HEK293 (cell line): ENCODE data around the gene CCT8.

Source experiments
- CTCF ChIA-PET: fragments of 350-600 bp; formaldehyde crosslinking; extraction: SDS; loops from one replicate; lab custom pipeline; 2021; ENCODE audit warnings: antibody characterized with exemption; lab: Yijun Ruan, JAX
- POLR2A ChIA-PET: fragments of 300-600 bp; formaldehyde crosslinking; extraction: SDS; loops from one replicate; lab custom pipeline; 2020; ENCODE audit warnings: antibody characterized with exemption, inconsistent platforms; lab: Yijun Ruan, JAX
- H3K27ac ChIP-seq: fragments of 200-500 bp; sonication (Bioruptor generic); 2 replicates; pipeline ENCODE4 v1.5.1; 2014; ENCODE audit warnings: low read depth, low read length, control low read depth, inconsistent platforms; ENCODE audit errors: extremely low read depth
- H3K36me3 ChIP-seq, 2 experiments: fragments of 200-500 bp in 1 of 2; sonication (Bioruptor generic) in 1 of 2; 1 replicate in 1 of 2; 2 replicates in 1 of 2; pipeline ENCODE4 v1.5.1; 2014 to 2017; ENCODE audit warnings: inconsistent platforms in 2 of 2, low read length in 2 of 2; ENCODE audit not compliant: control insufficient read depth in 2 of 2, insufficient read depth in 1 of 2
- H3K4me1 ChIP-seq: fragments of 200-500 bp; sonication (Bioruptor generic); 2 replicates; pipeline ENCODE4 v1.5.1; 2014; ENCODE audit warnings: mild to moderate bottlenecking, low read length, inconsistent platforms; ENCODE audit not compliant: control insufficient read depth, insufficient read depth
- H3K4me3 ChIP-seq: 2 replicates; pipeline ENCODE4 v1.5.1; 2011; ENCODE audit warnings: low read depth, mild to moderate bottlenecking, control low read depth, low read length, moderate library complexity
- H3K9me3 ChIP-seq: fragments of 200-500 bp; sonication (Bioruptor generic); 2 replicates; pipeline ENCODE4 v1.5.1; 2014; ENCODE audit warnings: low read depth, low read length, inconsistent platforms; ENCODE audit not compliant: control insufficient read depth, insufficient read depth
- FEZF1 ChIP-seq: fragments of 450-650 bp; formaldehyde crosslinking; IDR thresholded peaks from 2 replicates; pipeline ENCODE4 v1.5.1; 2016; ENCODE audit warnings: missing biosample characterization, missing genetic modification characterization
- GLI2 ChIP-seq: fragments of 450-650 bp; formaldehyde crosslinking; IDR thresholded peaks from 2 replicates; pipeline ENCODE4; 2017; ENCODE audit warnings: missing biosample characterization, missing genetic modification characterization, low read depth, borderline replicate concordance
- GLI4 ChIP-seq: fragments of 450-650 bp; formaldehyde crosslinking; IDR thresholded peaks from 2 replicates; pipeline ENCODE4 v1.5.1; 2016; ENCODE audit warnings: missing biosample characterization, missing genetic modification characterization
- IKZF3 ChIP-seq: fragments of 450-650 bp; IDR thresholded peaks from 2 replicates; pipeline ENCODE4 v1.5.0; 2018; ENCODE audit warnings: missing biosample characterization, mild to moderate bottlenecking, missing genetic modification characterization, moderate library complexity
- MZF1 ChIP-seq: fragments of 450-650 bp; formaldehyde crosslinking; IDR thresholded peaks from 2 replicates; pipeline ENCODE4 v1.5.1; 2017; ENCODE audit warnings: missing biosample characterization, missing genetic modification characterization, borderline replicate concordance
- ZBTB17 ChIP-seq: fragments of 450-650 bp; formaldehyde crosslinking; IDR thresholded peaks from 2 replicates; pipeline ENCODE4 v1.5.1; 2016; ENCODE audit warnings: missing biosample characterization, missing genetic modification characterization
- ZBTB20 ChIP-seq: fragments of 450-650 bp; formaldehyde crosslinking; IDR thresholded peaks from 2 replicates; pipeline ENCODE4 v1.5.1; 2016; ENCODE audit warnings: missing biosample characterization, missing genetic modification characterization
- ZBTB7A ChIP-seq: fragments of 450-650 bp; formaldehyde crosslinking; IDR thresholded peaks from 2 replicates; pipeline ENCODE4 v1.5.1; 2016; ENCODE audit warnings: low read depth, missing biosample characterization, missing genetic modification characterization
- ZNF138 ChIP-seq: fragments of 450-650 bp; formaldehyde crosslinking; IDR thresholded peaks from 2 replicates; pipeline ENCODE4 v1.5.1; 2016; ENCODE audit warnings: missing biosample characterization, missing genetic modification characterization, borderline replicate concordance
- ZNF175 ChIP-seq: fragments of 450-650 bp; formaldehyde crosslinking; IDR thresholded peaks from 2 replicates; pipeline ENCODE4 v1.5.1; 2016; ENCODE audit warnings: missing biosample characterization, missing genetic modification characterization
- ZNF223 ChIP-seq: fragments of 450-650 bp; formaldehyde crosslinking; IDR thresholded peaks from 2 replicates; pipeline ENCODE4 v1.5.1; 2016; ENCODE audit warnings: missing biosample characterization, missing genetic modification characterization
- ZNF324 ChIP-seq: fragments of 450-650 bp; formaldehyde crosslinking; IDR thresholded peaks from 2 replicates; pipeline ENCODE4 v1.5.1; 2016; ENCODE audit warnings: missing biosample characterization, missing genetic modification characterization
- ZNF341 ChIP-seq: fragments of 450-650 bp; formaldehyde crosslinking; IDR thresholded peaks from 2 replicates; pipeline ENCODE4; 2016; ENCODE audit warnings: low read depth, missing biosample characterization, missing genetic modification characterization
- ZNF350 ChIP-seq: fragments of 450-650 bp; formaldehyde crosslinking; IDR thresholded peaks from 2 replicates; pipeline ENCODE4 v1.5.0; 2017; ENCODE audit warnings: missing biosample characterization, mild to moderate bottlenecking, missing genetic modification characterization
- ZNF423 ChIP-seq: fragments of 450-650 bp; formaldehyde crosslinking; IDR thresholded peaks from 2 replicates; pipeline ENCODE4 v1.5.1; 2016; ENCODE audit warnings: missing biosample characterization, missing genetic modification characterization
- ZNF473 ChIP-seq: fragments of 450-650 bp; formaldehyde crosslinking; IDR thresholded peaks from 2 replicates; pipeline ENCODE4 v1.5.1; 2017; ENCODE audit warnings: missing biosample characterization, missing genetic modification characterization
- ZNF510 ChIP-seq: fragments of 450-650 bp; formaldehyde crosslinking; IDR thresholded peaks from 2 replicates; pipeline ENCODE4 v1.5.1; 2018; ENCODE audit warnings: mild to moderate bottlenecking, missing genetic modification characterization, missing biosample characterization; ENCODE audit not compliant: insufficient replicate concordance
- ZNF549 ChIP-seq: fragments of 450-650 bp; IDR thresholded peaks from 2 replicates; pipeline ENCODE4 v1.5.1; 2018; ENCODE audit warnings: missing biosample characterization, missing genetic modification characterization, mild to moderate bottlenecking, inconsistent platforms, moderate library complexity
- ZNF555 ChIP-seq: fragments of 450-650 bp; formaldehyde crosslinking; conservative IDR thresholded peaks from 2 replicates; pipeline ENCODE4 v1.5.1; 2017; ENCODE audit warnings: missing biosample characterization, mild to moderate bottlenecking, missing genetic modification characterization, inconsistent platforms
- ZNF596 ChIP-seq: fragments of 450-650 bp; IDR thresholded peaks from 2 replicates; pipeline ENCODE4 v1.5.0; 2018; ENCODE audit warnings: missing biosample characterization, mild to moderate bottlenecking, missing genetic modification characterization, moderate library complexity
- ZNF654 ChIP-seq: fragments of 450-650 bp; formaldehyde crosslinking; IDR thresholded peaks from 2 replicates; pipeline ENCODE4 v1.5.1; 2016; ENCODE audit warnings: low read depth, missing biosample characterization, missing genetic modification characterization
- ZNF664 ChIP-seq: fragments of 450-650 bp; formaldehyde crosslinking; IDR thresholded peaks from 2 replicates; pipeline ENCODE4 v1.5.1; 2016; ENCODE audit warnings: missing biosample characterization, missing genetic modification characterization
- ZNF677 ChIP-seq: fragments of 450-650 bp; IDR thresholded peaks from 2 replicates; pipeline ENCODE4 v1.5.0; 2018; ENCODE audit warnings: missing biosample characterization, mild to moderate bottlenecking, missing genetic modification characterization, moderate library complexity
- TF ChIP-seq, protein P1 (sequence below): fragments of 450-650 bp; formaldehyde crosslinking; IDR thresholded peaks from 2 replicates; pipeline ENCODE4 v1.5.1; 2017; ENCODE audit warnings: missing biosample characterization, mild to moderate bottlenecking, missing genetic modification characterization, moderate library complexity
- TF ChIP-seq, protein P2 (sequence below): fragments of 450-650 bp; formaldehyde crosslinking; IDR thresholded peaks from 2 replicates; pipeline ENCODE4 v1.5.1; 2016; ENCODE audit warnings: missing biosample characterization, missing genetic modification characterization

CCT8 gene

DNA sequence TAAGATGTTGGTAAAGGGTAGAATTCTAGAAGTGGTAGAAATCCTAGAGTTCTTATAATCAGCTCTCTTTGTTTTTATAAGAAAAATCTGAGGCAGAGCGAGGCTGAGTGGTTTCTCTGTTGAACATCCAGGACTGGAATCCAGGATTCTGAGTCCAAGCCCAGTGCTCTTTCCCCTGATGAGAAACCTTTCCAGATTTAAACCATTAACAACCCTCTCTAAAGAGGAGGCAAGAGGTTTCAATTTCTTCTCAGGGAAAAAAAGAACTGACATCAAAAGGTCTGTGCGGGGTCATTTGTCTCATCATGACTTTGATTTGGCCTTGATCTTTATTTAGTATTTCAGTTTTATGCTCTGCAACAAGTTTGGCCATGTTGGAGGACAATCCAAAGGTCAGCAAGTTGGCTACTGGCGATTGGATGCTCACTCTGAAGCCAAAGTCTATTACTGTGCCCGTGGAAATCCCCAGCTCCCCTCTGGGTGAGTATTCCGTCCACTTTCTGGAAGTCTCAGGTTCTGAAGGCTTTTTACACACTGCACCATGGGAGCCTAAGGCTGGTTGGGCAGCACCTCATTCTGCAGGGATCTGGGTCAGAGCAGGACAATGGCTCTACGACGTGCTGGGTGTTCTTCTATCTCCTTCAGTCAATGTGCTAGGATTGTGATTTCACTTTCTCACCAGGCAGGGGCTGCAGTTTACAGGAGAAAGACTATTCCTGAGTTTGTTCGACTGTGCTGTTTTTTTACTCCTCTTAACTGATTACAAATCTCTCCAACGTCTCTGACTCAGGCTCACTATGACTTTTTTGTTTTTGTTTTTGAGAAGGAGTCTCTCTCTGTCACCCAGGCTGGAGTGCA, 18.9 kb upstream of the CCT8 start:
- Histone ChIP-seq H3K4me3 (no peak overlapping the region), H3K27ac (no peak overlapping the region), H3K9me3 (no peaks in the 10 kb centered on the region), H3K36me3 (no peaks in the 10 kb centered on the region), H3K4me1 (no peaks in the 10 kb centered on the region)
- ChIA-PET POLR2A (no interaction called here), CTCF (interaction anchor here (0.6 to 6.2 kb wide), 11 partner anchors 63 to 288 kb away, joined by 3 to 44 read pairs (median 4); no protein-coding TSS in a partner anchor)
- peak; percentile 99 for TF ChIP-seq MZF1 (tag by site-specific recombination)
- peak; percentile 13; the same call in 1 of the 2 replicates for TF ChIP-seq ZNF654 (tag by site-specific recombination)
- TF ChIP-seq ZNF664 (tag by site-specific recombination), result no peak
- TF ChIP-seq, protein P1, sequence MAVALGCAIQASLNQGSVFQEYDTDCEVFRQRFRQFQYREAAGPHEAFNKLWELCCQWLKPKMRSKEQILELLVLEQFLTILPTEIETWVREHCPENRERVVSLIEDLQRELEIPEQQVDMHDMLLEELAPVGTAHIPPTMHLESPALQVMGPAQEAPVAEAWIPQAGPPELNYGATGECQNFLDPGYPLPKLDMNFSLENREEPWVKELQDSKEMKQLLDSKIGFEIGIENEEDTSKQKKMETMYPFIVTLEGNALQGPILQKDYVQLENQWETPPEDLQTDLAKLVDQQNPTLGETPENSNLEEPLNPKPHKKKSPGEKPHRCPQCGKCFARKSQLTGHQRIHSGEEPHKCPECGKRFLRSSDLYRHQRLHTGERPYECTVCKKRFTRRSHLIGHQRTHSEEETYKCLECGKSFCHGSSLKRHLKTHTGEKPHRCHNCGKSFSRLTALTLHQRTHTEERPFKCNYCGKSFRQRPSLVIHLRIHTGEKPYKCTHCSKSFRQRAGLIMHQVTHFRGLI (tag by site-specific recombination), result 0 out of 2 replicates have a peak, but pooled peaks have one; percentile 20
- TF ChIP-seq ZNF596, result no peak

DNA sequence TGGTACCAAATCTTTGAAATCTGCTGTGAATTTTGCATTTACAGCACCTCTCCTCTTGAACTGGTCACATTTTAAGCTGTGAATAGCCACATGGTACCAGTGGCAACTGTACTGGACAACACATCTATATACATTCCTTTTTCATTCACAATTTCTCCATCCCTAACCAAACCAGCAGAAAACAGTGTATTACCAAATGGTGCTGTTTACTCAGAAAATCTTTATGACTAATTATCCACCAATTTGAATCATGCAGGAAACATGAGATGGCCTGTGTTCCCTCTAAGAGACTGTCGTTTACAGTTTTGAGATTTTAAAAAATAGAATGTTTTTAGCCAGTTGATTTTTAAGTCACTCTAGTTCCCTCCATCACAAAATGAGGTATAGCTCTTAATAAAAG, 17.6 kb upstream of the CCT8 start:
- TF ChIP-seq IKZF3 (tag by site-specific recombination) (no peak), GLI4 (tag by site-specific recombination) (no peak), ZNF549 (tag by site-specific recombination) (no peak), FEZF1 (tag by site-specific recombination) (no peak), ZBTB7A (tag by site-specific recombination) (no peak)
- CTCF ChIA-PET, result interaction anchor here (0.8 to 6.2 kb wide), 11 partner anchors 12 to 339 kb away, joined by 3 to 44 read pairs (median 6); no protein-coding TSS in a partner anchor
- POLR2A ChIA-PET, result interaction anchor here (1.4 kb wide), 1 partner anchor 17 kb away, joined by 3 read pairs; the partner anchor contains the start of gene CCT8
- no peaks in the 10 kb centered on the region for H3K9me3 ChIP-seq
- no peaks in the 10 kb centered on the region for H3K36me3 ChIP-seq
- no peaks in the 10 kb centered on the region for H3K4me1 ChIP-seq
- no peak overlapping the region for H3K4me3 ChIP-seq
- no peak overlapping the region for H3K27ac ChIP-seq

DNA sequence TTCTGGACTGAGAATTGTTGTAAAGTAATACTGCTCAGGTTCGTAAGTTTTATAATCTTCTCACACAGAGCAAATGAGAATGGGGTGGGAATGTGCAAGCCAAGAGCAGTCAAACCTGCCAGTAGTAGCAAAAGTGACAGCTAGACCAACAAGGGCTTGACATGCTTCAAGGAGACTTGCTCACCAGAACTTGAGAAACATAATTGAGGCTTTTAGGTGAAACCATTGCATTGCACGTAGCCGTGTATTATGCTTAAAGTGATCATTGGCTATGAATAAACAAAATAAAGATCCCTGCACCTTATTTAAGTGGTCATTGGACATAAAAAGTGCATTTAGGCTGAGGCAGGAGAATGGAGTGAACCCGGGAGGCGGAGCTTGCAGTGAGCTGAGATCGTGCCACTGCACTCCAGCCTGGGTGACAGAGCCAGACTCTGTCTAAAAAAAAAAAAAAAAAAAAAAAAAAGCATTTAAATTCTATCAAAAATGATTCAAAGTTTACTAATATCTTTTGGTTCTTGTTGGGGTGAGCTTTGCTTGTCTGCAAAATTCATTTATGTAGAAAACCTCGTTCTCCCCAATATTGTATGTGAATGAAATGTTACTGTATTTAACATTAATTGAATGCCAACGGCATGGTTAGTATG, 11.8 kb upstream of the CCT8 start:
- no peak overlapping the region for H3K27ac ChIP-seq
- no peak overlapping the region for H3K4me3 ChIP-seq
- H3K4me1 ChIP-seq, result 0 out of 2 replicates have a peak, but pooled peaks cover 8% of the 10 kb centered on the region
- H3K9me3 ChIP-seq, result no peaks in the 10 kb centered on the region
- ChIA-PET CTCF (interaction anchor here (0.7 to 4.4 kb wide), 4 partner anchors 29 to 415 kb away, joined by 3 to 39 read pairs (median 4); no protein-coding TSS in a partner anchor), POLR2A (interaction anchor here (1.0 kb wide), 1 partner anchor 29 kb away, joined by 5 read pairs; no protein-coding TSS in a partner anchor)
- H3K36me3 ChIP-seq, result no peaks in the 10 kb centered on the region
- TF ChIP-seq ZNF473, result no peak
- TF ChIP-seq ZBTB17 (tag by site-specific recombination), result peak; percentile 71
- TF ChIP-seq GLI2 (tag by site-specific recombination), result no peak
- TF ChIP-seq ZBTB20 (tag by site-specific recombination), result peak; percentile 29; the same call in 1 of the 2 replicates
- no peak for TF ChIP-seq ZNF324 (tag by site-specific recombination)
- no peak for TF ChIP-seq ZNF555 (tag by site-specific recombination)
- TF ChIP-seq ZNF341 (tag by site-specific recombination), result no peak
- no peak for TF ChIP-seq ZNF677 (tag by site-specific recombination)
- no peak for TF ChIP-seq ZNF175 (tag by site-specific recombination)
- no peak for TF ChIP-seq ZNF350 (tag by site-specific recombination)
- TF ChIP-seq ZNF223 (tag by site-specific recombination), result no peak
- TF ChIP-seq, protein P1 (tag by site-specific recombination), result no peak
- TF ChIP-seq, protein P2, sequence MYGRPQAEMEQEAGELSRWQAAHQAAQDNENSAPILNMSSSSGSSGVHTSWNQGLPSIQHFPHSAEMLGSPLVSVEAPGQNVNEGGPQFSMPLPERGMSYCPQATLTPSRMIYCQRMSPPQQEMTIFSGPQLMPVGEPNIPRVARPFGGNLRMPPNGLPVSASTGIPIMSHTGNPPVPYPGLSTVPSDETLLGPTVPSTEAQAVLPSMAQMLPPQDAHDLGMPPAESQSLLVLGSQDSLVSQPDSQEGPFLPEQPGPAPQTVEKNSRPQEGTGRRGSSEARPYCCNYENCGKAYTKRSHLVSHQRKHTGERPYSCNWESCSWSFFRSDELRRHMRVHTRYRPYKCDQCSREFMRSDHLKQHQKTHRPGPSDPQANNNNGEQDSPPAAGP (tag by site-specific recombination), result no peak
- no peak for TF ChIP-seq ZNF138 (tag by site-specific recombination)
- no peak for TF ChIP-seq ZNF423 (tag by site-specific recombination)
- TF ChIP-seq ZNF510, result no peak
